Endothelial cell of umbilical vein (primary cell): ENCODE results near the gene AZI2. TPM values are rescaled to one million over a fixed set of nuclear protein-coding genes. Genes with fewer than 3 reads are reported as not detected.
A peak's percentile ranks its signal among the peaks of the same experiment; 100 is the strongest.

Experiments
- BruUV-seq: library from RNA; stranded (reverse); fragments of 400-500 nt; replicated peaks from 2 replicates; lab custom pipeline; 2021; lab: Mats Ljungman, UMichigan
- CTCF ChIA-PET: fragments of 300-600, 350-600 bp; sonication (Branson Sonifier 250); formaldehyde crosslinking; loops from one replicate; lab custom pipeline; 2021; ENCODE audit warnings: antibody characterized with exemption, inconsistent platforms; lab: Charles Lee
- POLR2A ChIA-PET: fragments of 300-600, 350-600 bp; sonication (Branson Sonifier 250); formaldehyde crosslinking; loops from one replicate; lab custom pipeline; 2021; ENCODE audit warnings: antibody characterized with exemption, inconsistent platforms; lab: Charles Lee
- DNase-seq: peaks from one replicate; pipeline ENCODE4 v3.0.0-alpha.2; 2011; ENCODE audit warnings: low read depth, low spot score
- FAIRE-seq: peaks from 2 replicates; lab custom pipeline; 2011; peaks lifted over from hg19 to GRCh38; lab: Jason Lieb, UNC
- H2AFZ ChIP-seq: 2 replicates; pipeline ENCODE4 v1.6.0; 2012; ENCODE audit warnings: low read depth, low read length, control low read depth, inconsistent platforms
- H3K27ac ChIP-seq: 2 replicates; pipeline ENCODE4 v1.5.1; 2011; ENCODE audit warnings: low read depth, mild to moderate bottlenecking, control low read depth, low read length, moderate library complexity; ENCODE audit not compliant: insufficient read depth
- H3K27me3 ChIP-seq, 2 experiments: 2 replicates each; pipeline versions ENCODE4 v1.6.0 to v1.6.1; 2011; ENCODE audit warnings: low read length in 2 of 2, mixed read lengths in 1 of 2; ENCODE audit not compliant: control insufficient read depth in 2 of 2, insufficient read depth in 2 of 2
- H3K36me3 ChIP-seq, 2 experiments: 2 replicates in 1 of 2; 3 replicates in 1 of 2; pipeline ENCODE4 v1.5.1; 2011; ENCODE audit warnings: low read length in 2 of 2, mild to moderate bottlenecking in 1 of 2, moderate library complexity in 1 of 2; ENCODE audit not compliant: control insufficient read depth in 2 of 2, insufficient read depth in 2 of 2; ENCODE audit errors: extremely low read depth in 1 of 2
- H3K4me1 ChIP-seq: 3 replicates; pipeline ENCODE4 v1.5.1; 2011; ENCODE audit warnings: mild to moderate bottlenecking, low read length; ENCODE audit not compliant: control insufficient read depth, insufficient read depth; ENCODE audit errors: extremely low read depth
- H3K4me2 ChIP-seq: 2 replicates; pipeline ENCODE4 v1.6.1; 2011; ENCODE audit warnings: low read length, control low read depth, mixed read lengths; ENCODE audit not compliant: insufficient read depth
- H3K4me3 ChIP-seq, 3 experiments: fragments of 200-600 bp in 1 of 3; sonication (generic), shearing (Covaris generic) in 1 of 3; replicated peaks in 1 of 3; 2 replicates each; pipeline ENCODE4 v1.5.1; 2011 to 2016; ENCODE audit warnings: control low read depth in 3 of 3, low read length in 3 of 3, mild to moderate bottlenecking in 2 of 3, inconsistent platforms in 1 of 3, low read depth in 1 of 3, moderate library complexity in 1 of 3; ENCODE audit not compliant: insufficient read depth in 1 of 3
- H3K79me2 ChIP-seq: 2 replicates; pipeline ENCODE4 v1.6.0; 2012; ENCODE audit warnings: low read length, inconsistent platforms; ENCODE audit not compliant: control insufficient read depth, insufficient read depth
- H3K9ac ChIP-seq: replicated peaks from 2 replicates; pipeline ENCODE3; 2011; ENCODE audit warnings: low read length, control low read depth; ENCODE audit not compliant: insufficient read depth; ENCODE audit errors: extremely low read depth
- H3K9me1 ChIP-seq: replicated peaks from 3 replicates; pipeline ENCODE4 v1.6.0; 2011; ENCODE audit warnings: mild to moderate bottlenecking, low read length; ENCODE audit not compliant: control insufficient read depth, insufficient read depth; ENCODE audit errors: extremely low read depth
- H3K9me3 ChIP-seq: replicated peaks from 2 replicates; pipeline ENCODE4 v1.5.1; 2012; ENCODE audit warnings: low read length, inconsistent platforms; ENCODE audit not compliant: control insufficient read depth, insufficient read depth
- H4K20me1 ChIP-seq: replicated peaks from 2 replicates; pipeline ENCODE3; 2011; ENCODE audit warnings: mild to moderate bottlenecking, low read length; ENCODE audit not compliant: control insufficient read depth, insufficient read depth; ENCODE audit errors: extremely low read depth
- EZH2 ChIP-seq: IDR thresholded peaks from 2 replicates; pipeline ENCODE4 v1.6.1; 2012; ENCODE audit warnings: borderline replicate concordance, low read depth, mild to moderate bottlenecking, moderate library complexity, low read length, inconsistent platforms; ENCODE audit not compliant: severe bottlenecking
- FOS ChIP-seq: IDR thresholded peaks from 2 replicates; pipeline ENCODE4 v1.6.1; 2011; ENCODE audit warnings: mild to moderate bottlenecking, low read length, moderate library complexity, borderline replicate concordance; ENCODE audit not compliant: insufficient read depth
- GATA2 ChIP-seq: IDR thresholded peaks from 2 replicates; pipeline ENCODE4 v1.7.0; 2011; ENCODE audit warnings: low read depth, mild to moderate bottlenecking, moderate library complexity, mixed read lengths, low read length; ENCODE audit not compliant: insufficient read length, insufficient read depth
- JUN ChIP-seq: IDR thresholded peaks from 2 replicates; pipeline ENCODE4 v1.6.1; 2011; ENCODE audit warnings: borderline replicate concordance, low read depth; ENCODE audit not compliant: insufficient read length, insufficient read depth
- MYC ChIP-seq: IDR thresholded peaks from one replicate; pipeline ENCODE4 v1.6.1; 2011; ENCODE audit warnings: mild to moderate bottlenecking, low read depth, low read length
- POLR2A ChIP-seq: IDR thresholded peaks from 2 replicates; pipeline ENCODE4 v1.6.1; 2012; ENCODE audit warnings: low read depth, mild to moderate bottlenecking, control low read depth, low read length
- POLR2AphosphoS5 ChIP-seq: IDR thresholded peaks from 2 replicates; pipeline ENCODE4 v1.6.1; 2012; ENCODE audit warnings: low read depth, mild to moderate bottlenecking, control low read depth, low read length, moderate library complexity; ENCODE audit not compliant: insufficient read depth
- dilution Hi-C: fragments of 300-500 bp; cut with MboI; formaldehyde crosslinking; loops from one replicate; pipeline ENCODE4 v1.15.0; 2019; ENCODE audit warnings: low sequenced_read_pairs; ENCODE audit not compliant: extremely low pct_ligation_motif_present
- intact Hi-C: fragments of 100-400 bp; cut with micrococcal nuclease; formaldehyde crosslinking; loops from one replicate; pipeline ENCODE4 v1.10.0; 2022
- polyA plus RNA-seq, 4 experiments: library from polyadenylated mRNA; depleted of rRNA in 3 of 4; stranded (reverse) in 3 of 4; unstranded in 1 of 4; fragments of >200 nt; gene quantifications; 2 replicates each; pipeline versions ENCODE4 v1.2.1 to v1.2.3, GENCODE V29; 2011 to 2012; ENCODE audit warnings: missing spikeins in 1 of 4
- total RNA-seq: library from RNA; stranded (reverse); gene quantifications from 2 replicates; pipeline ENCODE4 v1.2.3, GENCODE V29; 2021
- TF ChIP-seq, protein P1 (sequence below): IDR thresholded peaks from 2 replicates; pipeline ENCODE4 v1.6.1; 2011; ENCODE audit not compliant: insufficient read depth, insufficient read length
- TF ChIP-seq, protein P2 (sequence below), 2 donors: IDR thresholded peaks; 1 replicate in 1 of 2; 2 replicates in 1 of 2; pipeline ENCODE4 v1.5.1; 2011; ENCODE audit warnings: low read length in 2 of 2, mild to moderate bottlenecking in 2 of 2, moderate library complexity in 2 of 2, control low read depth in 1 of 2, inconsistent platforms in 1 of 2, low read depth in 1 of 2; ENCODE audit not compliant: insufficient read depth in 1 of 2; ENCODE audit errors: extremely low read depth in 1 of 2

AZI2 gene
- total and polyA plus RNA-seq, 2 donors (not counting 3 experiments of a cell fraction or from before 2014, with no cell fraction given): 17.4 to 39.5 TPM

DNA sequence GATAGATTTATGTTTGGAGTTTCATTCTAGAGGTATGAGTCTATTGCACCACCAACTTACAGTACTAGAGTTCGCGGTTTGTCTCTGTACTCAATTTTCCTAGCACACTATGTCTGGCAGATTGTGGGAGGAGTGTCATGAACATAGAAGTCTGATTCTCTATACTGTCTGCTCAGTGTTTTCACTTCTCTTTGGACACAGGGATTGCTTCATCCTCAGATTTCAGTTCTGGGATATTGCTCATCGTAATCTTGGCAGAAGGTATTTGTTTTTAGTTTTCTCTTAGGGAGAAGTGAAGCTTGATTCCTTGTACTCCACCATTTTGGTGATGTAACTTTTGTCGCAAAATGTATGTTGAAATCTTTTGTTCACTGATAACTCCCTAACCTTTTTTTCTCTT lies 27.8 kb upstream of the AZI2 start:
- H3K4me3 ChIP-seq: no peak overlapping the region
- no peaks in the 10 kb centered on the region for H3K9me1 ChIP-seq
- no peaks in the 10 kb centered on the region for H3K9me3 ChIP-seq
- CTCF ChIA-PET: no interaction called here
- TF ChIP-seq GATA2 (no peak), JUN (no peak)
- intact Hi-C loops (no loop called here), dilution Hi-C loops (no loop called here)
- no peak for FAIRE-seq
- no peaks in the 10 kb centered on the region for H4K20me1 ChIP-seq
- H3K4me2 ChIP-seq: no peak overlapping the region
- BruUV-seq: no TSS peak
- POLR2A ChIA-PET: no interaction called here
- H3K9ac ChIP-seq: no peak overlapping the region
- no peaks in the 10 kb centered on the region for H3K36me3 ChIP-seq
- no peak overlapping the region for H3K27ac ChIP-seq
- no peak overlapping the region for H2AFZ ChIP-seq
- H3K27me3 ChIP-seq: no peaks in the 10 kb centered on the region
- no peaks in the 10 kb centered on the region for H3K4me1 ChIP-seq
- no peaks in the 10 kb centered on the region for H3K79me2 ChIP-seq
- no peak for DNase-seq

DNA sequence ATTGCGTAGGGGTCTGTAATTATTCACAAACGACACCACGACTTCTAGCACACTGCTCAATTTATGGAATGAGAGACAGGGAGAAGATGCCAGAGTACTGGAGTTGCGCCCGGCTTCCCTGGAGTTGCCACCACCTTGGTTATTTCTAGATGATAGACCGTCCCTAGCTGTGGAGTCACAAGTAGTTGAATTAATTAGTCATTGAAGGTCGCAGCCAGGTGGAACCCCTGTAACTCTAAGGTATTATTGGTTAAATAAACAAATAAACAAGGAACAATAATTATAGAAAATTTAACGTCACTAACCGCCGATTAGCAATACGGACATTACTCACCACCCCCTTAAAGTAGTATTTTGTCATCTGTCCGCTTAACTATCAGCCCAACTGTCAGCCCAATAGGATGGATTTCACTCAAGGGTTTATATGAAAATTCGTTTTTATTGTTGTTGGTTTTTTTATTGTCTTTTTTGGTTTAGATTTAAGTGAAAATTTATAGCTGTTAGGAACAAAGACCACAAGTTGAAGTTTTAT lies 911 bp upstream of the AZI2 start:
- peak overlapping the region; percentile 72 for H2AFZ ChIP-seq
- CTCF ChIA-PET: interaction anchor here (1.0 to 2.2 kb wide), 5 partner anchors 8 to 638 kb away, joined by 3 to 13 read pairs (median 4); no protein-coding TSS in a partner anchor
- no peaks in the 10 kb centered on the region for H3K27me3 ChIP-seq
- peaks cover 16% of the 10 kb centered on the region for H3K4me1 ChIP-seq
- H3K4me3 ChIP-seq: peak overlapping the region; percentile 59 to 86 (median 69)
- TSS peak; percentile 55 for BruUV-seq
- intact Hi-C loops (loop anchor here (1.0 to 10.0 kb wide), 4 partner anchors 108 to 895 kb away; partner anchors contain the start of gene CMC1), dilution Hi-C loops (no loop called here)
- H3K9me1 ChIP-seq: no peaks in the 10 kb centered on the region
- H3K4me2 ChIP-seq: peak overlapping the region; percentile 87
- H3K79me2 ChIP-seq: peaks cover 27% of the 10 kb centered on the region
- no peaks in the 10 kb centered on the region for H3K9me3 ChIP-seq
- FAIRE-seq: no peak
- H3K36me3 ChIP-seq: no peaks in the 10 kb centered on the region
- DNase-seq: no peak
- no peak for TF ChIP-seq EZH2
- TF ChIP-seq JUN: no peak
- TF ChIP-seq, protein P1, sequence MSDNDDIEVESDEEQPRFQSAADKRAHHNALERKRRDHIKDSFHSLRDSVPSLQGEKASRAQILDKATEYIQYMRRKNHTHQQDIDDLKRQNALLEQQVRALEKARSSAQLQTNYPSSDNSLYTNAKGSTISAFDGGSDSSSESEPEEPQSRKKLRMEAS: no peak
- TF ChIP-seq POLR2A: no peak
- no peak for TF ChIP-seq MYC
- no peak for TF ChIP-seq GATA2
- TF ChIP-seq POLR2AphosphoS5: no peak
- no peak for TF ChIP-seq FOS
- TF ChIP-seq, protein P2, sequence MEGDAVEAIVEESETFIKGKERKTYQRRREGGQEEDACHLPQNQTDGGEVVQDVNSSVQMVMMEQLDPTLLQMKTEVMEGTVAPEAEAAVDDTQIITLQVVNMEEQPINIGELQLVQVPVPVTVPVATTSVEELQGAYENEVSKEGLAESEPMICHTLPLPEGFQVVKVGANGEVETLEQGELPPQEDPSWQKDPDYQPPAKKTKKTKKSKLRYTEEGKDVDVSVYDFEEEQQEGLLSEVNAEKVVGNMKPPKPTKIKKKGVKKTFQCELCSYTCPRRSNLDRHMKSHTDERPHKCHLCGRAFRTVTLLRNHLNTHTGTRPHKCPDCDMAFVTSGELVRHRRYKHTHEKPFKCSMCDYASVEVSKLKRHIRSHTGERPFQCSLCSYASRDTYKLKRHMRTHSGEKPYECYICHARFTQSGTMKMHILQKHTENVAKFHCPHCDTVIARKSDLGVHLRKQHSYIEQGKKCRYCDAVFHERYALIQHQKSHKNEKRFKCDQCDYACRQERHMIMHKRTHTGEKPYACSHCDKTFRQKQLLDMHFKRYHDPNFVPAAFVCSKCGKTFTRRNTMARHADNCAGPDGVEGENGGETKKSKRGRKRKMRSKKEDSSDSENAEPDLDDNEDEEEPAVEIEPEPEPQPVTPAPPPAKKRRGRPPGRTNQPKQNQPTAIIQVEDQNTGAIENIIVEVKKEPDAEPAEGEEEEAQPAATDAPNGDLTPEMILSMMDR (IDR thresholded peaks at IDR 0.05; ENCODE audit: extremely low read depth in 1 of 2, insufficient read depth in 1 of 2, low read depth in 1 of 2, low read length in 2 of 2): no peak
- peak overlapping the region; percentile 98 for H3K27ac ChIP-seq
- H3K9ac ChIP-seq: peak overlapping the region; percentile 98
- H4K20me1 ChIP-seq: no peaks in the 10 kb centered on the region
- POLR2A ChIA-PET: no interaction called here
